NCI-H460 (cell line): ENCODE results near the gene ELOVL7. TPM values are rescaled to one million over a fixed set of nuclear protein-coding genes. Genes with fewer than 3 reads are reported as not detected.
A peak's percentile ranks its signal among the peaks of the same experiment; 100 is the strongest.
"Not testable (repeated sequence)": the region's sequence is repeated elsewhere in the genome, so short reads cannot be mapped to it uniquely, and the experiment has no call there.

Experiments
- DNase-seq: peaks from one replicate; pipeline ENCODE4 v3.0.0-alpha.2; 2016; ENCODE audit warnings: low read depth; ENCODE audit errors: extremely low read depth
- total RNA-seq: library from RNA; depleted of rRNA; stranded (reverse); fragments of >200 nt; shearing (Covaris generic); gene quantifications from 2 replicates; pipeline ENCODE4 v1.2.3, GENCODE V29; 2014

ELOVL7 gene
- total RNA-seq, 1 experiment from 2014 or later: 2.0 TPM

DNA sequence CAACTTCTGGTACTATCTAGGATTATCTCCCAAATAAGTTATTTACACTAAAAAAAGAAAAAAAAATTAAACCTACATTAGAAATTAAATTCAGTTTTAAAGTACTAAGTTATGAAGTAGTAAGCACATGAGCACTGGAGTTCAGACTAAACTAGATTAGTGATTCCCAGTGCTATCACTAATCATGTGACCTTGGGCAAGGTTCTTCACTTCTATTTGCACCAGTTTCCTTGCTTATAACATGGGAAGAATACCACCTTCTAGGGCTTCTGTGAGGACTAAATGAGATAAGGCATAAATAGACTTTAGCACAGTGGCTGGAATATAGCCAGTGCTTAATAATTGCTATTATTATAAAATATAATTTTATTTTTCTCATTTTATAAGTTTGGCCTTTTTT, 10.5 kb downstream of the ELOVL7 start:
- DNase-seq: no peak

- DNase-seq: no peak
These were observed 13.4 kb downstream of the ELOVL7 start for GRCh38 chr5:60830581-60831127.

DNA sequence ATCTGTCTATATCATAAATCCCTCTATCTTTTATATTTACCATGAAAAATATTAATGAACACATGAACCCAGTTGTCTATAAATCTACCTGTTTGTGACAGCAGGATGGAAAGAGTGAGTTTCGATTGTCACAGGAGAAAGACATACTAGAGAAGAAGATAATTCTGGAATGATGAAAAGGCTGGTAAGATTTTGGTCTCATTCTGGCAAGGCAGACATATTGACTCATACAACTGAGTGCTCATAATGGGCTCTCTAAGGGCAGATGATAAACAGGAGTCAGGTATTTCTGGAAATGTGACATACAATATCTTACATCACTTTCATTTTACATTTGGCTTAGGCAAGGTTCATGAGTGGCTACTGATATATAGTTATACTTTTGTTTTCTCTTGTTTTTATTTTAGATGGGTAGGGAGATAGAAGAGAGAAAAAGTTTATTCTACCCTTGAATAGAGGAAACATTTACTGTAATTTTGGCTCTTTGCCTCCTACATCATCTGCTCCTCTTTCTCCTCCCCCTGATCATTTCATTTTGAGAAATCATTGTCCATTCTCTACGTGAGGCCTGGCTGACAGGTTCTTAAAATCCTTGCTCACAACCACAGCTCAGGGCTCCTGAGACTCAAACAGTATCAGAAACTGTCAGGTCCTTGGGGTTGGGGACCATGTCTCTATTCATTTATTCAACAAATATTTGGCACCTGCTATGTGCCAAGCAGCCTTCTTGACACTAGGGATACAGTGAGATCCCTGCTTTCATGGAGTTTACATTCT, 14.4 kb downstream of the ELOVL7 start:
- DNase-seq: no peak

GRCh38 chr5:60827201-60827600, 16.9 kb downstream of the ELOVL7 start:
- DNase-seq: no peak

DNA sequence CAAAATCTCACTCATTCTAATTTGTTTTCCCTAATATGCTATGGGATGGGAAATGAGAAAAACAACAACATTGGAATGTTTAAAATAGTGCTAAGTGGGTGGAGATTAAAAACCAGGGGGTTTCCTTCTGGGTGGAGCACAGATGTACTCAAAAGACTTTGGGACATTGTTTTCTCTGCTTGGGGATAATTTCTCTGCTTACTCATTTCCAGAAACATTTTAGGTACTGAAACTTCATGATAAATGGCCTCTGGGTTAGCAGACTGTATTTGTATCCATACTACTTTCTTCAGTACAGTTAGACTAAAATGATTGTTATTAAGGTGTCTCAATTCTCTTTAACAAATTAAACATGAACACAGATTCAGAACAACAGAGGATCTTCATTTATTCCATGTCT, 17.4 kb downstream of the ELOVL7 start:
- no peak for DNase-seq

GRCh38 chr5:60823574-60823973, 20.5 kb downstream of the ELOVL7 start:
- no peak for DNase-seq

DNA sequence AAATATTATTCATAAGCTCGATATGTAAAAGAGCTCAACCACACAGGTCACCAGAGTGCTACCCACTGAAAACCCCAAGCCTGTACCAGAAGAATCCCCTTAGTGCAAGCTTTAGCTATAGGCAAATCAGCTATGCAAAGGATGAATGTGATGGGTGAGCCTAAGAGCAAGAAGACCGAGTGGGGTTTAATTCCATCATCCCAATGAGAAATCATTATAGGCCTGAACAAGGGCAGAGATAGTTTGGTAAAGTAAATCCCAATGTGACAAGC, 21.8 kb downstream of the ELOVL7 start:
- DNase-seq: no peak

DNA sequence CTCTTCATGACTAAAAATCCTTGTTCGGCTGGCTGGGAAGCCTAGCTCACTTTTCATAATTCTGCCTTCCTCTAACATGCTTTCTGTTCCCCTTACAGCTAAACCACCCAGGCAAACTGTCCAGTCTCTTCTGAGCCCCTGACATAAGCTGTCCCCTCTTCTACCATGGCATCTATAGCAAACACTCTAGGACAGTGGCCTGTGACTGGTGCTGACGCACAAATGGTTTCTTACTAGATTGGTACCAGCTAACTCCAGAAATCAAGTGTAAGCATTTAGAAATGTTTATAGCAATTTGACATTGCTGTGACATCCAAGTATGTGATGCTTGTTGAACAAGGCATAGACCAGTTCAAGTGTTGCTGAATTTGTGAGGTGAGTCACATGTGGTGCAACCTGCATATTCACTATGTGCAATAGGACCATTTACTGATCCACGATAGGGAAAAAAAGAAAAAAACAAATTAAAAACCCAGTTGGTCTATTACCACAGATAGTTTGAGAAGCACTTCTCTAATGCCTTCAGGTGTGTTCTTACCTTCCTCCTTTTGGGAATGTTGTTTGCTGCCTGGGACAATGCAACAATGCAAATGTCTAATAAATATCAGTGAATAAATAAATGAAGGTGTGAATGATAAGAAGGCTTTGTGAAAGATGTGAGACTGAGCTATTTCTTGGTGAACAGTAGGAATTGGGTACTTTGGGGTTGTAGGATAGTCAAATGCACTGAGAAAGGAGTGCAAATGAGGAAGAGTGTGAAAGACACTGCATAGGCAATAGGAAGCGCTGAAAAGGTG, 22.4 kb downstream of the ELOVL7 start:
- no peak for DNase-seq

- no peak for DNase-seq
These were observed 23.2 kb downstream of the ELOVL7 start for GRCh38 chr5:60820593-60821487.

DNA sequence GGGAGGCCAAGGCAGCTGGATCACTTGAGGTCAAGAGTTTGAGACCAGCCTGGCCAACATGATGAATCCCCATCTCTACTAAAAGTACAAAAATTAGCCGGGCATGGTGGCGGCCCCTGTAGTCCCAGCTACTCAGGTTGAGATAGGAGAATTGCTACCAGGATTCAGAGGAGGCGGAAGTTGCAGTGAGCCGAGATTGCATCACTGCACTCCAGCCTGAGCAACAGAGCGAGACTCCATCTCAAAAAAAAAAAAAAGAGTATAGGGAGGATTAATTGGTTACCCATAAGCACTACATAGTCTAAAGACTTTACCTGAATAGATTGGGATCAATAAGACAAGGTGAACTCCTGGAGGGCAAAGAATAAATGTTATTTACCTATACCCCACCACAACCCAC, 27.9 kb downstream of the ELOVL7 start:
- DNase-seq: not testable (repeated sequence)

DNA sequence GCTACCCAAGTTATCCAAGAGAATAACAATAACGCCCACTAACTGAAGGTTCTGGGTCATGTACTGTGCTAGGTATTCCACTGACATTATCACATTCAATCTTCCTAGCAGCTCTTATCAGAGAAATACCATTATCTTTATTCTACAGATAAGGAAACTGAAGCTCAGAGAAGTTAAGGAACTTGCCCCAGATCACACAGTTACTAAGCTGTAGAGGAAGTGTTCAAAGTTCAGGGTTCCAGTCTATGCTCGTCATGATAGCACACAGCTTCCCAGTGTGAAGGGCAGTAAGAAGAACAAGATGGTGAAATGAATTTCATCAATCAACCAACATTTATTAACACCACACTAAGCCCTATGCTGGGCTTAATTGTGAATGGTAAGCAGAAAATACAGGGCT, 29.6 kb downstream of the ELOVL7 start:
- no peak for DNase-seq

DNA sequence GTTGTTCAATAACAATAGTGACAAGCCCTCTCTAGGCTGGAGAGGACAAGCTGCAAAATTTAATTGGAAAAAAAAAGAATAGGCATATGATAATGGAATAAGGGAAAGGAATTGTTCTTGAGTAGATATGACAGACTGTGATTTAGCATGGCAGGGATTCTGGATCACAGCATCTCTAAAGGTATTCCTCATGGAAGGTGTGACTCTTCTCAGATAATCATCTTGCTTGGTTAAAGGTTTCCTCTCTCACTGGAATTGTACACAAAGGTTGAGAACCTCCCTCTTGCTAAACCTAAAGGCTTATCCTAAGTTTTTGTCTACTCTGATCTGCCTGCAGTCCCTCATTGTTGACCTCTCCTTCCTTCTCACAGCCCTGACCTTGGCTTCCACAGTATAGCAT, 31.6 kb downstream of the ELOVL7 start:
- DNase-seq: no peak

- no peak for DNase-seq
These were observed 33.0 kb downstream of the ELOVL7 start for GRCh38 chr5:60811105-60811504.

- peak; percentile 14 for DNase-seq
These were observed 33.5 kb downstream of the ELOVL7 start for GRCh38 chr5:60810438-60811085.

GRCh38 chr5:60809891-60810425, 34.1 kb downstream of the ELOVL7 start:
- no peak for DNase-seq

DNA sequence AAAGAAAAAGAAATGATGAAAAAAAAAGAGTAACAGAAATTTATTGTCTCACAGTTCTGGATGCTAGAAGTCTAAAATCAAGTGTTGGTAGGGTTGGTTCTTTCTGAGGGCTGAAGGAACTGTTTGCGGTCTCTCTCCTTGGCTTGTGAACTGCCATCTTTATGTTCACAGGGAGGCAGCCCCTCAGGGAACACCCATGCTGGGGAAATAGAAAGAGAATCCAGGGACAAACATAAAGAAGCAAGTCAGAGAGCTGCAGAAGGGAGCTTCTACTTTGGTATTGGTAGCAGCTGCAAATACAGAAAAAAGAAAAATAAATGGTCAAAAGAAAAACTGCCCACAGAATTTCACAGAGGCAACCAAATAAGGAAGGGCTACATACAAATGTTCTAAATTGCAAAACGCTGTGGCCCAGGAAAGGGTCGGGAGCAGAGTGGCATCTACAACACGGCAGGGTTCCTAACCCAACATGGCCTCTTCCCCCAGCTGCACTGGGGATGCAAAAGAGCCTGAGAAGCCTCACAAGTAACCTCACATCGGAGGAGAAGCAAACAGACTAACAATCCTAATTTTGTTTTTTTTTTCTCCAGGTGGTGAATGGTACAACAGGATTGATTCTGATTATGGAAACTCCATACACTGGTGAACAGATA, 37.4 kb downstream of the ELOVL7 start:
- no peak for DNase-seq

- peak; percentile 45 for DNase-seq
These were observed 38.6 kb downstream of the ELOVL7 start for GRCh38 chr5:60805463-60805862.

- no peak for DNase-seq
These were observed 40.4 kb downstream of the ELOVL7 start for GRCh38 chr5:60803712-60804111.

- DNase-seq: no peak
These were observed 41.1 kb downstream of the ELOVL7 start for GRCh38 chr5:60802986-60803385.

GRCh38 chr5:60802226-60802625, 41.8 kb downstream of the ELOVL7 start:
- no peak for DNase-seq
